Peyer's patch (tissue), 4 donors: Measurements from ENCODE around the gene ARF6.

Experiments
- POLR2A ChIP-seq, 2 donors: fragments of 450-650 bp; IDR thresholded peaks; one replicate each; pipeline ENCODE4 v1.5.1; 2017; ENCODE audit warnings: antibody characterized with exemption in 2 of 2, mild to moderate bottlenecking in 2 of 2, moderate library complexity in 2 of 2
- TF ChIP-seq, protein P1 (sequence below), 6 experiments: fragments of 450-650 bp in 4 of 6; fragments of 200-600 bp in 2 of 6; sonication (generic) in 1 of 6; IDR thresholded peaks; one replicate each; pipeline ENCODE4 v1.5.1; 2017 to 2019; ENCODE audit warnings: antibody characterized with exemption in 6 of 6, mild to moderate bottlenecking in 3 of 6, moderate library complexity in 1 of 6

DNA sequence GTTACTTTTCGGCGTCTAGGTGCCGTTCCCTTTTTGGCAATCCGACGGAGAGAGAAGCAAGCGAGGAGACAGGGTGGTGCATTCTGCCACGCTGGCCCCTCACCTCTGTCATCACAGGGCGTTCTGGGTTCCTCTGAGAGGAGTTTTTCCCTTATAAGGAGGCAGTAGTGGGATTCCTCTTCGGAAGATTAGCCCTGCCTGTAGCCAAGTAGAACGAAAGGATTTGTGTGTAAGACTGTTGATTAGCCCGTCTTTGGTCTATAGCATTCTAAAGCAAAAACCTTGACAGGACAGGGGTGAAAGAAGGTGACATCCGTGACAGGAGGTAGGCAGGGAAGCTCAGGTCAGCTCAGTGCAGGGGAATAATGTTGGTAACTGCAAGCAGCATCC lies 31.2 kb upstream of the ARF6 start:
- TF ChIP-seq, protein P1, sequence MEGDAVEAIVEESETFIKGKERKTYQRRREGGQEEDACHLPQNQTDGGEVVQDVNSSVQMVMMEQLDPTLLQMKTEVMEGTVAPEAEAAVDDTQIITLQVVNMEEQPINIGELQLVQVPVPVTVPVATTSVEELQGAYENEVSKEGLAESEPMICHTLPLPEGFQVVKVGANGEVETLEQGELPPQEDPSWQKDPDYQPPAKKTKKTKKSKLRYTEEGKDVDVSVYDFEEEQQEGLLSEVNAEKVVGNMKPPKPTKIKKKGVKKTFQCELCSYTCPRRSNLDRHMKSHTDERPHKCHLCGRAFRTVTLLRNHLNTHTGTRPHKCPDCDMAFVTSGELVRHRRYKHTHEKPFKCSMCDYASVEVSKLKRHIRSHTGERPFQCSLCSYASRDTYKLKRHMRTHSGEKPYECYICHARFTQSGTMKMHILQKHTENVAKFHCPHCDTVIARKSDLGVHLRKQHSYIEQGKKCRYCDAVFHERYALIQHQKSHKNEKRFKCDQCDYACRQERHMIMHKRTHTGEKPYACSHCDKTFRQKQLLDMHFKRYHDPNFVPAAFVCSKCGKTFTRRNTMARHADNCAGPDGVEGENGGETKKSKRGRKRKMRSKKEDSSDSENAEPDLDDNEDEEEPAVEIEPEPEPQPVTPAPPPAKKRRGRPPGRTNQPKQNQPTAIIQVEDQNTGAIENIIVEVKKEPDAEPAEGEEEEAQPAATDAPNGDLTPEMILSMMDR (IDR thresholded peaks at IDR 0.05) = no peak
- no peak for TF ChIP-seq POLR2A (IDR thresholded peaks at IDR 0.05)
